GM19372 (cell line): Measurements from ENCODE around the gene KRAS.
"Not testable (repeated sequence)": the region's sequence is repeated elsewhere in the genome, so short reads cannot be mapped to it uniquely, and the experiment has no call there.

Experiments used
- ATAC-seq: cut with Tn5 transposase; IDR thresholded peaks from one replicate; pipeline ENCODE4 v1.9.1; 2021; ENCODE audit warnings: mild to moderate bottlenecking, low read depth, moderate library complexity; ENCODE audit not compliant: unreplicated experiment

KRAS gene

DNA sequence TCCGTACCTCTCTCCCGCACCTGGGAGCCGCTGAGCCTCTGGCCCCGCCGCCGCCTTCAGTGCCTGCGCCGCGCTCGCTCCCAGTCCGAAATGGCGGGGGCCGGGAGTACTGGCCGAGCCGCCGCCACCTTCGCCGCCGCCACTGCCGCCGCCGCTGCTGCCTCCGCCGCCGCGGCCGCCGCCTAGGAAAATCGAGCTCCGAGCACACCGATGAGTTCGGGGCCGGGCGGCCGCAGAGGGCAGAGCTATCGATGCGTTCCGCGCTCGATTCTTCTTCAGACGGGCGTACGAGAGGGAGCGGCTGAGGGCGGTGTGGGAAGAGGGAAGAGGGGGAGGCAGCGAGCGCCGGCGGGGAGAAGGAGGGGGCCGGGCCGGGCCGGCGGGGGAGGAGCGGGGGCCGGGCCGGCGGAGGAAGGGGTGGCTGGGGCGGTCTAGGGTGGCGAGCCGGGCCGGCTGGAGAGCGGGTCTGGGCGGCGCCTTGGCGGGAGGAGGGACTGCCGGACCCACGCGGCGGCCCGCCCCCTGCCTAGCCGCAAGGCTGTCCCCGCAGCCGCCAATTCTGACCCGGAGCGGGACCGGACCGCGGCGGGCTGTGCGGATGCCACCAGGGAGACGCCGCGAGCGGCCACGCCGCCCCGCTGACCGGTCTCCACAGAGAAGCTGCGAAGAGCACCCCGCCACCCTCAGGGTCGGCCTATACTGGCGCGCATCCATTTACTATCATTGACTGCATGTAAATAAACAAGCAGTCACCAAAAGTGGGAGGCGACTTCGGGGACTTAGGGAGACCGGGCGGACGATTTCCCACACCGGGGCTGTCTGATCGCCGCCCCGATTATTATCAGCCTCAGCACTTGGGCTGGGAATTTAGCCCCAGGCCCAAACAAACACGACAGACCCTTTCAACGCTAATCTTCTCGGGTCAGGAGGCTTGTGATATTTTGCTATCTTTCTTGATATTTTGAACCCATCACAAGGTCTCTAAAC lies at the start of gene KRAS:
KRAS (minus strand) TSS at position 186 of the 987 bp plus-strand sequence.
- ATAC-seq: peak; percentile 73

DNA sequence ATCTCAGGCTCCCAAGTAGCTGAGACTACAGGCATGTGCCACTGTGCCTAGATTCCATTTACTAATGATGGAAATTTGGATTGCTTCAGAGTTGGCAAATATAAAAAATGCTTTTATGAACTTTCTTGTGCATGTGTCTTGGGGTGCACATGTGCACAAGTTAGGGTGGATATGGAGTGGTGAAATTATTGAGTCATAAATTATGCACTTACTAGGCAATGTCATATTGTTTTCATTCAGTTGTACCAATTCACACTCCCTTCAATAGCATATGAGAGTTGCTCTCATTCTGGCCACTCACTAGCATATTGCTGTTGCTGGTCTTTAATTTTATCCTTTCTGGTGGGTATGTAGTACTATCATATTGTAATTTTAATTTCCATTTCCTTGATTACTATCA lies 45.7 kb upstream of the KRAS start:
- ATAC-seq: no peak

DNA sequence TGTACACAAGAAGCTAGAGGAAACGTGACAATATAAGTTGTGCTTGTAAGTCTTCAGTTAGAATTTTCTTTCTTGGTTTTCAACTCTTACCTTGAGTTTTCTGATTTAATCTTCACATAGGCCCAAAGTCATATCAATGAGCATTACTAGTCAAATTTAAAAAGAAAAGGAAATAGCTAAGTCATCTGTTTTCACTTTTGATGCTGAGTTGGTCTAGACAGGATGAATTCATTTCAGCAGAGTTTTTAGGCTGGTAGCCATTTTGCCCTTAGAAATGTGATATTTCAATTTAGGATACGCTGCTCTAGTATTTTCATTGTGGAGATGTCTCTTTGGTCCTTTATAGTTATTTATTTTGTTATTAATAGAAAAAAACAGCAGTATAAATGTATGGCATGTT lies 44.6 kb upstream of the KRAS start:
- ATAC-seq: no peak

DNA sequence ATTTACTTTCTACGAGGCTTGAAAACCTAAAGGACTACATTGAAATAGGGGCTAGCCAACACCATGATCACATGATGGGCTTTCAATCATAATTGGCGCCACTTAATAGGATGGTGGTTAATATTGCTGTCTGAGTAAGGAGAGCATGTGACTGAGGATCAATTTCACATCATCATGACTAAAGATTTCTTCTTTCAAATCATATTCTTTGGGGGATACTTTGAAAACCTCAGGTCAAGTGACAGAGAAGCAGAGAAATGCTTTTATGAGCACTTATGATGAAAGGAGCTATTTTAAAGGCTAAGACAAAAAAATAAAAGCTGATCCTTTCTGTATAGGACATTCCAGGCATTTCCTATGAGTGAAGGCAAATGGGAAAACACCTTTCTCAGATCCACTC lies 42.9 kb upstream of the KRAS start:
- ATAC-seq: no peak

DNA sequence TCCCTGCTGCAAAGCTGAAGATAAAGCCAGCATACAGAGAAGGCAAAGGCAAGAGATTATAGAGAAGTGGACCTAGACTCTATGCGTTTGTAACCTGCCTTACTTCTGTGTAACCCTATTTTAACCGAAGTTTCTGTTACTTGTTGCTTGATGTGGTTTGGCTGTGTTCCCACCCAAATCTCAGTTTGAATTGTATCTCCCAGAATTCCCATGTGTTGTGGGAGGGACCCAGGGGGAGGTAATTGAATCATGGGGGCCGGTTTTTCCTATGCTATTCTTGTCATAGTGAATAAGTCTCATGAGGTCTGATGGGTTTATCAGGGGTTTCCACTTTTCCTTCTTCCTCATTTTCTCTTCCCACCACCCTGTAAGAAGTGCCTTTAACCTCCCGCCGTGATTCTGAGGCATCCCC lies 42.1 kb upstream of the KRAS start:
- not testable (repeated sequence) for ATAC-seq

DNA sequence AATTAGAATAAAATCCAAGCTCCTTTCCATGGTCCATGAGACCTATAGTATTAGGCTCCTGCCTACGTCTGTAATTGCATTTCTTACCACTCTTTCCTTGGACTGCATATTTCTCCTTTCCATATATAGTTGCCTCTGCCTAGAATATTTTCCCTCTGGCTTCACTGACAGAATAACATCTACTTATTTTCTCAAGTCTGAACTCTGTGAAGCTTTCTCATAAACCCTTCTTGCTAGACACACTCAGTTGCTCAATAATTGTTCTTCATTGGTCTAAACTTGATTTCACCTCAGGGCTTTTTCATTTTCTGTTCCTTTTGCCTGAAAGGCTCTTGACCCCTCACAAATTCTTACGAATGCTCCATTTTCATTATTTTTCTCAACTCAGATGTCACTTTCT lies 36.9 kb upstream of the KRAS start:
- ATAC-seq: no peak

DNA sequence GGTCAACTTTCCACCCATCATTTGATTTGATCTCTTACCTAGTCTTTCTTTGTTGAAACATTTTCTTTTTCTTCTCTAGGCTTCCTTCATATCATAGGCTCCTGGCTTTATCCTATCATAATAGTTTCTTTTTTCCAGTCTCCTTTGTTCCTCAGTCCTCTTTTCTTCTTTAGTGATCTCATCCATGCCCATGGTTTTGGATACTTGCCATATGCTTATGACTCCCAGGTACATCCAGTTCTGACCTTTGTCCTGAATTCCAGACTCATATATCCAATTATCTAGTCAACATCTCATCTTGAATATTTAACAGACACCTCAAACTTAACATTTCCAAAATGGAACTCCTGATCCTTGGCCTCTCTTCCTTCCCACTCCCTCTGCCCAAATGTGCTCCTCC lies 36.1 kb upstream of the KRAS start:
- no peak for ATAC-seq

DNA sequence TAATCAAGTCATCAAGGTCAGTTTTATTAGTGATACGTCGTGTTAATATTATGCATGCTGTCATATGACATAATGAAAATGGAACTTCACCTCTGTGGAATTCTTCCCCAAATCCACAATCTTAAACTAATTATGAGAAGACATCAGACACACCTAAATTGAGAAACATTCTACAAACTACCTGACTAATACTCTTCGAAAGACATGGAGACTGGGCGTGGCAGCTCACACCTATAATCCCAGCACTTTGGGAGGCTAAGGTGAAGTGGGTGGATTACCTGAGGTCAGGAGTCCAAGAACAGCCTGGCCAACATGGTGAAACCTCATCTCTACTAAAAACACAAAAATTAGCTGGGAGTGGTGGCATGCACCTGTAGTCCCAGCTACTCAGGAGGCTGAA lies 33.3 kb upstream of the KRAS start:
- ATAC-seq: no peak

DNA sequence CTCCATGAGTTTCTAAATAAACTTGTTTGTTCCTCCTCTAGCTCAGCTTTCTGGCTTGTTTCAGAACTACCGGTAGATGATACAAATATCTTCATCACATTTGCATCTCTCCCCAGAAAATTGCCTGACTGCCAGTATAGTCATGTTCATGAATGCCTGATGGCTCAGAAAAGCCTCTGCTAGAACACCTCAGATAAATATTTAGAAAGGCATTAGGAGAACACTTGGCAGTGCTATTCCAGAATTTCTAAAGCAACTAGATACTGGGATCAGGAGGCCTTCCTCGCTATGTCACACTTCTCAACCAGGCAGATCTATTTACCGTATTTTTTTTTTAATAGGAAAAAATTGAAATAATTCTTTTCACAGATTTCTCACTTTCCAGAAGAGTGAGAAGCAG lies 32.3 kb upstream of the KRAS start:
- ATAC-seq: no peak

DNA sequence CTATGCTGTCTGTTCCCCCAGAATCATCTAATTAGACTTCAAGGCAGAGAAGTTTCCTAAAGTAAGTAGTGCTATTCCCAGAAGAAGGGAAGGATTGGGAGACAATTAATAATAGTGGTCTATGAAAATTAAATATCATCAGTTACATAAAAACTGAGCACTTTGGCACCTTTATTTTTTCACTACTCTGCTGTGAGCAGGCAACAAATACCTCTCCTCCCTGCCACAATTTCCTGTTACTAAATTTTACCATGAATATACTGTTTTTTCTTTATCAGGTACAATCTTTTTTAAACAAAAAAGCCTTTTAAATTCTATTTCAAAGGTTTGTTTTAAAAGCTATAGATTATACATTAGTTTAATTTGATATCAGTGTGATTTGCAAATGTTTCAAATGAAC lies 29.4 kb upstream of the KRAS start:
- no peak for ATAC-seq

DNA sequence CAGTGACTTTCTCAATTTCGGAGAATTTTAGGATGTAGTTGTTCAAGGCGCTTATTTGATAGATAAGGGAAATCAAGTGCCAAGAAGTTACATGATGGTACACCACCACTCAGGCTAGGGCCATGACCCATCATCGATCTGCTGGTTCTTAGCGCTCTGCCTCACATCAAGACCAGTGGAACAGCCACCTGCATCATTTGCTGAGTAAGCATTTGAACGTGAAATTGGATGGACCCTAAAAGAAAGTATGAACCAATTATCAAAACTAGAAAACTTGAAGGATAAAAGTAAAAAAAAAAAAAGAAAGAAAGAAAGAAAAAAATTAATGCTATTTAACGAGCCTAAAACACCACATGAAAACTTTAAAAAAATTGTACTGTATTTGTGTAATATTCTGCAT lies 27.5 kb upstream of the KRAS start:
- ATAC-seq: no peak

DNA sequence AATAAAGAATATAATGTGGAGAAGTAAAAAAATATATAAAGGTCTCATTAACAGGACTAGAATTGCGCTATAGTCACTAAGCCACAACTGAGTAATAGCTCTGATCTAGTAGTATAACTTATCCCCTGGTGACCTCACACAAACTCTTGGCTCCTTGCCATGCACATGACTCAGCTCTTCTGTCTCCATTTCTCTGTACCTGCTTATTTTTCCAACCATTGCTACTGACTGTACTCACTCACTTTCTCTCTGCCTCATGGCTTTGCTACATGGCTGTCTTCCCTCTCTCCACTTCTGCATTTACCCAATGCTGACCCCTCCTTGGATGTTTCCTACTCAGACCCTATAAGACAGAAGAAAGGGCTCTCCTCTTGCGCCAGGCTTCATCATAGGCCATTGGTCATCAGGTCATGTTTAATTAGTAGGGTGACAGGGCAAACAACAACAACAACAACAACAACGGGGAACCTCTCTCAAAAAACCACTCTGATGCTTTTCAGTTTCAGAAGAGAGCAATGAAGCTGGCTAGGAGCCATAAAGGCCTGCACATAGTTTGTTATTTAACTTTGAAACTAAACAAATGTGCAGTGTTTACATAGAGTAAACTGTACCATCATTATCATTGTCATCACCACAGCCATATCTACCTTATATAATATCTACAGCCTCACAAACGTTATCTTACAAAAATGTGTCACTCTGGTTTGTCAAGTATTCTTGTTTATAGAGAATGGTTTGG lies 25.6 kb upstream of the KRAS start:
- no peak for ATAC-seq

DNA sequence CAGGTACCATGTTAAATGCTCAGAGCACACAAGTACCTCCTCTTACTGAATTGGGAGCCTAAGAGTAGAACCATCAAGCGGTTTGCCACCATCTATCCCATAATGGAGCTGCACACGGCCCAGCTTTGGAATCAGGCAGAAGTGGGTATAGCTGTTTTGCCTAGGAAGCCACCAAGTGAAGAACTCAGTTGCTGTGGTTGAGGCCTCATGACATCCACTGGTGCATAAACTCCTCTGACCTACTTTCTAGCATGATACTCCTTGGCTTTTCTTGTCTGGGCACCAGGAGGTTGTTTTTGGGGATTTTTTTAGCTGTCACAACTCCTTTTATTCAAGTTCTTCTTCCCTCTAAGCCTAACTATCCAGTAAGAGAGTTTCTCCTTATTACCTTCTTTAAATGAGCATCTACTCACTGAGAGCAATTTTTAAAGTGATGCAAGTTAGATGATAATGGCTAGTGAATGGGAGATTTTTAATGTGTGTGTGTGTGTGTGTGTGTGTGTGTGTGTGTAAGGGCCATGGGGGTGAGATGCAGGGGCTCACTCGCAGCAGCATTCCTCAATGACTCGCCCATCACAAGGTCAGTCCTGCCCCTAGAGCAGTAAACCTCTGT lies 20.9 kb upstream of the KRAS start:
- no peak for ATAC-seq

DNA sequence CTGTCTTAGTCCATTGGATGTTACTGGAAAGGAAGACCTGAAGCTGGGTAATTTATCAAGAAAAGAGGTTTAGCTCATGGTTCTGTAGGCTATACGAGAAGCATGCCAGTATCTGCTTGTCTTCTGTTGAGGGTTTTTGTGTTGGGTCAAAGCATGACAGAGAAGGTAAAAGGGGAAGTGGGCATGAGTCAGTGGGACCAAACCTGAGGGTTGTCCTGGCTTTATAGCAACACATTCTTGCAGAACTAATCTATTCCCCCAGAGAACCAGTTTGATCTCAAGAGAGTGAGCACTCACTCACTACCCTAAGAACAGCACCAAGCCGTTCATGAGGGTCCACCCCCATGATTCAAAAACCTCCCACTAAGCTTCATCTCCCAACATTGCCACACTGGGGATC lies 19.0 kb upstream of the KRAS start:
- ATAC-seq: peak; percentile 78

DNA sequence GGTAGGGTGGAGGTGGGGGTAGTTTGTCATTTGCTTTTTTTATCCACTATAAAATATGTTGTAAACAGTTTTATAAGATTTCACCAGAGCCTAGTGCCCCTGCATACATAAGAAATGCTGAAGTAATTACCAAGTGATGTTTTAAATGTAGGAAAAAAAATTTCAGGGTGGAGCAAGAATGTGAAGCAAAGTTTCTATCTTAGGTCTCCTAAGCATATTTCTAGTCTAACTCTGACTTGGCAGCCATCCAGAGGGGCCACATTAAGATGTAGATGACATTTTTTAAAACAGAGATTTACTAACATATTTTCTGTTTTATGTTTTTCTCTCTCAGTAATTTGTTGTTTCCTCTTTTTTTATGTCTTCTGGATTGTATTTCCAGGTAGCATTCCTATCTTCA lies 15.8 kb upstream of the KRAS start:
- no peak for ATAC-seq

DNA sequence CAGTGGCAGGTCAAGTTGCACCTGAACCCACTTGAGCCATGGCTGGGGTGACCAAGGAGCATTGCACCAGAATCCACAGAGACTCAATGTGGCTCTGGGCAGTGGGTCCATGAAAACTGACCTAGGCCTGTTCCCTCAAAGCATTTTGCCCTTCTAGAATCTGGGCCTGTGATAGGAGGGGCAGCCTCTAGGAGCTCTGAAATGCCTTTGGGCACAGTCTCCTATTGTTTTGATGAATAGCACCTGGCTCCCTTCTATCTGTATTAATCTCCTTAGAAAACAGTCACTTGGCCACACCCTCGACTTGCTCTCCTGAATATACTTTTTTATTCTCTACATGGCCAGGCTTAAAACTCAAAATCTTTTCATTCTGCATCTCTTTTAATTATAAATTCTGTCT lies 14.1 kb upstream of the KRAS start:
- ATAC-seq: no peak

DNA sequence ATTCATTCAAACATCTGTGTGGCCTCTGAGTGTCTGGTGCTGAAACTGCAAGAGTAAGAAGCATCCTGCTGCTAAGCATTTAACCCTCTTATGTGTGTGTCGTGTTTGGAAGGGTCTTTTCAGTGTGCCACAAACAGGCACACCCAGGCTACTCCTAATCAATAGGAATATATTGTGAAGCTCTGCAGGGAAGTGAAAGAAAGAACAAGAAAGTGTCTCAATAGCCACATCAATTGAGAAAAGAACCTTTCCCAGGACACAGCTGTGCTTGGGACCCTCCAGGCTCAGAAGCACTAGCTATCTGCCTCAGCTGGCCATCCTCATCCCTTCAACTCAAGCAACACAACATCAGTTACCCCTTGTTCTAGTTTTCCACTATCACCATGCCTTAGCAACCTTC lies 13.4 kb upstream of the KRAS start:
- ATAC-seq: no peak

DNA sequence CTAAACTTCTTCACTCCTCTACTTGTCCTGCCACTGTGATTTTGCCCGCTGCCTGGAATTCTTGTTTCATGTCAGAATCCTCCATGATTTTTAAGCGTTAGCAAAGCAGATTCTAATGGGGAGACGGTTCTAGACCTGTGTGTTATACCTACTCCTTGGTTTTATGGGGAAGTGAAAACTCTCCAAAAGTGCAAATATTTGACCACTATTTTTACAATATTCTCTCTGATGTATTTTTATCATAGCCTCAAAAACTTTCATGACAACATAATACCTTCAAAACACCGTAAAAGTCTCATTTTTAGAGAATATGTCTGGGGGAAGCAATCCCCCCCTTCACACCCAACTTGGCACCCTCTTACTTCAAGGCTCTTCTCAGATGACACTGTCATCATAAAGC lies 12.9 kb upstream of the KRAS start:
- ATAC-seq: no peak

DNA sequence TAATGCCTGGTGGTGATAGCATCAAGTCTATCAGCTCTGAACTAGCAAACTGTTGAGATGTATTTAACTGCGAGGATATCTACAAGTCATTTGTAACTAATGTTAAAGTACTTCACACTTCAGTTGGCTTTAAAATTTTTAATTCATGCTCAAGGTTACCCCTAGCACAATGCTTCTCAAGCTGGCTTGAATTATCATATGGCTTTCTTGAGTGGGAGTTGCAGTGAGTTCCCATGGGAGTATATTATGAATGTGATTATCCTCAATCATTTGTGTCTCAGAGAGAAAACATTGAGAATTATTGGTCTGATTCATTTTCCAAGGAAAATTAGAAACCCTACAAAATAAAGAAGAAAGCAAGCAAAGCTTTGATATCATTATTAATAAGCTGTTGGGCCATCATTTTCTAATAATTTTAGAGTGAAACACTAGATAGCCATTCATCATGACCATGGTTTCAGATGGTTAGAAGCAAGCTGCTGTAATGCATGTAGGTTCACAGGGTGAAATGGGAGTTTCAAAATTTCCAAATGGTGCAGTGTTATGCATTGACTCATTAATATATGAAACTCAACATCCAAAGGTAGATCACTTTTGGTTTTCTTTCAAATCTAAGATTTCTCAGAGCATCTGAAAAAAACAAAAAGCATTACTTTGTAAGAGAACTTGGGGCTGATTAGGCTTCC lies 11.8 kb upstream of the KRAS start:
- no peak for ATAC-seq

DNA sequence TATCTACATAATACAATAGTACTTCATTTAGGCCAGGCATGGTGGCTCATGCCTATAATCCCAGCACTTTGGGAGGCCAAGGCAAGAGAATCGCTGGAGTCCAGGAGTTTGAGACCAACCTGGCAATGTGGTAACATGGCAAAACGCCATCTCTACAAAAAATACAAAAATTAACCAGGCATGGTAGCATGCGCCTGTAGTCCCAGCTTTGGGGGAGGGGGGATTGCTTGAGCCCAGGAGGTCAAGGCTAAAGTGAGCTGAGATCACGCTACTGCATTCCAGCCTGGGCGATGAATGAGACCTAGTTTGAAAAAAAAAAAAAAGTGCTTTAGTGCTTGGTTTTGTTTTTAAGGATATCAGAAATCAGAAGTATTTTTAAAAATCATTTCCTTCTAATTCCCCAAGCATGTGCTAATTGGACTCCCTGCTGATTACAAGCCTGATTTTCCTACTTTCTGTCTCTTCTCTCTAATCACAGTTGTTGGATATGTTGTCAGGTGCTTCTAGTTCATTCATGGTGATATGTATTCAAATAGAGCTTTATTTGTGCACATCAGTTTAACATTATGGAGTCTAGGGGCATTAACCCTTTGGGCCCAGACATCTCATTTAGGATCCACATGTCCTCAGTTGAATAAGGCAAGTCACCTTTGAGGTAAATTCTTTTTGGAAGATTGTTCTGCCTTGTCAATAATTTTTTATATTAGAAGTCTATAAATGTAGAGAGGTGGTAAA lies 7.0 kb upstream of the KRAS start:
- ATAC-seq: no peak
